ENCODE measurements around the gene DUSP9.

DUSP9 gene

DNA sequence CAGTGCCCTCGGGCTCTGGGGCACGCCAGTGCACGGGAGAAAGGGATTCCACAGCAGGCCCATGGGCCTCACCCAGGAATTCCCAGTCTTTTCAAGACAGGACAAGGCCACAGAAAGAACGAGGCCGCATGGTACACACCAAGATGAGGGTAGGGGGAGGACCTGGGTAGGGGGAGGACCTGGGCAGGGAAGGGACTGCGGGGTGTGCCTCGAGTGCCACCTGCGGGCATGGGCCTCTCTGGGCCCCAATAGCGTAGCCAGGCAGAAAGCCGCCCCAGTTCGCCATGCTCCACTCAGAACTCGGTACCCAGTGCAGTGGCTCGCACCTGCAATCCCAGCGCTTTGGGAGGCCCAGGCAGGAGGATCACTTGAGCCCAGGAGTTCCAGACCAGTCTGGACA, 14.0 kb upstream of the DUSP9 start:
- H3K27ac ChIP-seq (ENCODE audit: low read depth, low read length), result no peak overlapping the region
- no peaks in the 10 kb centered on the region for H3K9me2 ChIP-seq (replicated peaks; ENCODE audit: control insufficient read depth, low read length)
- H3K4me3 ChIP-seq (ENCODE audit: low read length), result no peak overlapping the region
- no peak overlapping the region for H3K4me2 ChIP-seq (ENCODE audit: low read length)
- no peaks in the 10 kb centered on the region for H3K9me3 ChIP-seq (ENCODE audit: control insufficient read depth, insufficient read depth, low read length)
- no peaks in the 10 kb centered on the region; the same call in 1 of the 2 replicates for H3K27me3 ChIP-seq (ENCODE audit: control insufficient read depth, low read length)
- no peaks in the 10 kb centered on the region for H3F3A ChIP-seq (ENCODE audit: control insufficient read depth, insufficient read depth)
- H4K20me1 ChIP-seq (ENCODE audit: control insufficient read depth, insufficient read depth, low read depth, low read length), result no peaks in the 10 kb centered on the region
- no peaks in the 10 kb centered on the region for H3K79me2 ChIP-seq (ENCODE audit: control insufficient read depth, low read length)
- H3K36me3 ChIP-seq (ENCODE audit: control insufficient read depth, low read length), result no peaks in the 10 kb centered on the region
- no peaks in the 10 kb centered on the region for H3K4me1 ChIP-seq (ENCODE audit: control insufficient read depth, low read length)
- no peak for TF ChIP-seq EZH2phosphoT487 (IDR thresholded peaks at IDR 0.05; ENCODE audit: borderline replicate concordance, low read length)
- TF ChIP-seq, protein P1, sequence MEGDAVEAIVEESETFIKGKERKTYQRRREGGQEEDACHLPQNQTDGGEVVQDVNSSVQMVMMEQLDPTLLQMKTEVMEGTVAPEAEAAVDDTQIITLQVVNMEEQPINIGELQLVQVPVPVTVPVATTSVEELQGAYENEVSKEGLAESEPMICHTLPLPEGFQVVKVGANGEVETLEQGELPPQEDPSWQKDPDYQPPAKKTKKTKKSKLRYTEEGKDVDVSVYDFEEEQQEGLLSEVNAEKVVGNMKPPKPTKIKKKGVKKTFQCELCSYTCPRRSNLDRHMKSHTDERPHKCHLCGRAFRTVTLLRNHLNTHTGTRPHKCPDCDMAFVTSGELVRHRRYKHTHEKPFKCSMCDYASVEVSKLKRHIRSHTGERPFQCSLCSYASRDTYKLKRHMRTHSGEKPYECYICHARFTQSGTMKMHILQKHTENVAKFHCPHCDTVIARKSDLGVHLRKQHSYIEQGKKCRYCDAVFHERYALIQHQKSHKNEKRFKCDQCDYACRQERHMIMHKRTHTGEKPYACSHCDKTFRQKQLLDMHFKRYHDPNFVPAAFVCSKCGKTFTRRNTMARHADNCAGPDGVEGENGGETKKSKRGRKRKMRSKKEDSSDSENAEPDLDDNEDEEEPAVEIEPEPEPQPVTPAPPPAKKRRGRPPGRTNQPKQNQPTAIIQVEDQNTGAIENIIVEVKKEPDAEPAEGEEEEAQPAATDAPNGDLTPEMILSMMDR (IDR thresholded peaks at IDR 0.05; ENCODE audit: low read depth, low read length, poor library complexity, severe bottlenecking), result no peak

DNA sequence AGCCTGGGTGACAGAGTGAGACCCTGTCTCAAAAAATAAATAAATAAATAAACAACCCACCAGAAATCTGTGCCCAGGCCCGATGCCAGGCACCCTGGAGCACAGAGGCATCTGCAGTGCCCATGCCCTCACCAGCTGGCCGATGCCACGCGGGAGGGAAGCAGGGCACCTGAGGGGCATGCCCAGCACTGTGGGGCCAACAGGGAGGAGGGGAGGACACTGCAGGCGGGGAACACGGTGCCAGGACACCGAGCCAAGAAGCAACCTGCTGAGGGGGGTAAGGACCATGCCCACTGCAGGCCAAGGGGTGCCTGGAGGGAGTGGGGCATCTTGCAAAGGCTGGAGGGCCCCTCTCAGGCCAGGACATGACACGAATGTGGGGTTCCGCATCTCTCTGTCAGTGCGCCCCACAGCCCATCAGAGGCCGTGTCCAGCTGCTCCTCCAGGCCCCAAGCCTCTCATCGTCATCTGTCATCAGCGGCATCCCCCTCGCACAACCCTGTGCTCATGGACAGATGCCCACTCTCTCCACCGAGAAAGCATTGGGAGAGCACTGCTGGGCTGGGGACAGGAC, 13.3 kb upstream of the DUSP9 start:
- H3K9me3 ChIP-seq (ENCODE audit: control insufficient read depth, insufficient read depth, low read length), result no peaks in the 10 kb centered on the region
- no peak overlapping the region for H3K4me2 ChIP-seq (ENCODE audit: low read length)
- TF ChIP-seq, protein P1 (IDR thresholded peaks at IDR 0.05; ENCODE audit: low read depth, low read length, poor library complexity, severe bottlenecking), result no peak
- TF ChIP-seq EZH2phosphoT487 (IDR thresholded peaks at IDR 0.05; ENCODE audit: borderline replicate concordance, low read length), result no peak
- no peaks in the 10 kb centered on the region for H3K79me2 ChIP-seq (ENCODE audit: control insufficient read depth, low read length)
- H3K4me3 ChIP-seq (ENCODE audit: low read length), result no peak overlapping the region
- no peaks in the 10 kb centered on the region for H3K9me2 ChIP-seq (replicated peaks; ENCODE audit: control insufficient read depth, low read length)
- no peaks in the 10 kb centered on the region for H3K36me3 ChIP-seq (ENCODE audit: control insufficient read depth, low read length)
- H3K4me1 ChIP-seq (ENCODE audit: control insufficient read depth, low read length), result no peaks in the 10 kb centered on the region
- no peaks in the 10 kb centered on the region for H3F3A ChIP-seq (ENCODE audit: control insufficient read depth, insufficient read depth)
- no peaks in the 10 kb centered on the region for H4K20me1 ChIP-seq (ENCODE audit: control insufficient read depth, insufficient read depth, low read depth, low read length)
- no peak overlapping the region for H3K27ac ChIP-seq (ENCODE audit: low read depth, low read length)
- no peaks in the 10 kb centered on the region; the same call in 1 of the 2 replicates for H3K27me3 ChIP-seq (ENCODE audit: control insufficient read depth, low read length)

DNA sequence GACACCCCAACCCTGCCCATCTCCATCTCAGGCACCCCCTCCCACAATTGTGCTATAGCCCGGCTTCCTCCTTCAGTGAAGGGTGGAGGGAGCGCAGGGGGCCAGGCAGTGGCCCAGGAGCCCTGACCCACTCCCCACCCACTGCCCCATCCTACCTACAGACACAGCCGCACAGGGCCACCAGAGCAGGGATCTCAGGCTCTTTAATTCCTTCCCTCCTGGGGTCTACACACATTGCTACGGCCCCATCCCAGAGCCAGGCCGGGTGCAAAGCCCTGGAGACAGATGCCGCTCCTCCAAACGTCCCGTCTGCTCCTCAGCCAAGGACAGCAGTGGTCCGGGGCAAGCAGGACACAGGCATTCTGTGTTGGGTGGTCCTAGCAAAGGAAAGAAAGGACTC, 12.8 kb upstream of the DUSP9 start:
- no peaks in the 10 kb centered on the region for H4K20me1 ChIP-seq (ENCODE audit: control insufficient read depth, insufficient read depth, low read depth, low read length)
- H3K9me3 ChIP-seq (ENCODE audit: control insufficient read depth, insufficient read depth, low read length), result no peaks in the 10 kb centered on the region
- H3K4me1 ChIP-seq (ENCODE audit: control insufficient read depth, low read length), result no peaks in the 10 kb centered on the region
- H3K36me3 ChIP-seq (ENCODE audit: control insufficient read depth, low read length), result no peaks in the 10 kb centered on the region
- no peak overlapping the region for H3K4me2 ChIP-seq (ENCODE audit: low read length)
- H3K27ac ChIP-seq (ENCODE audit: low read depth, low read length), result no peak overlapping the region
- TF ChIP-seq, protein P1 (IDR thresholded peaks at IDR 0.05; ENCODE audit: low read depth, low read length, poor library complexity, severe bottlenecking), result no peak
- no peak for TF ChIP-seq EZH2phosphoT487 (IDR thresholded peaks at IDR 0.05; ENCODE audit: borderline replicate concordance, low read length)
- H3K4me3 ChIP-seq (ENCODE audit: low read length), result no peak overlapping the region
- H3F3A ChIP-seq (ENCODE audit: control insufficient read depth, insufficient read depth), result no peaks in the 10 kb centered on the region
- H3K9me2 ChIP-seq (replicated peaks; ENCODE audit: control insufficient read depth, low read length), result no peaks in the 10 kb centered on the region
- no peaks in the 10 kb centered on the region; the same call in 1 of the 2 replicates for H3K27me3 ChIP-seq (ENCODE audit: control insufficient read depth, low read length)
- no peaks in the 10 kb centered on the region for H3K79me2 ChIP-seq (ENCODE audit: control insufficient read depth, low read length)

All from DOHH2 (cell line).